AG09309 (cell line): Measurements from ENCODE around the gene PRKCH.

Experiments
- DNase-seq: peaks from one replicate; pipeline ENCODE4 v3.0.0-alpha.2; 2010; ENCODE audit warnings: low read depth
- H3K4me3 ChIP-seq: 2 replicates; pipeline ENCODE4 v1.5.1; 2011; ENCODE audit warnings: mild to moderate bottlenecking, low read depth, low read length, moderate library complexity; ENCODE audit not compliant: control insufficient read depth
- TF ChIP-seq, protein P1 (sequence below): IDR thresholded peaks from 2 replicates; pipeline ENCODE4 v1.5.1; 2011; ENCODE audit warnings: mild to moderate bottlenecking, low read depth, low read length, inconsistent platforms; ENCODE audit not compliant: insufficient read depth, control insufficient read depth; ENCODE audit errors: missing control alignments

The PRKCH gene

GRCh38 chr14:61325166-61325565 lies 3.8 kb downstream of the PRKCH start:
- TF ChIP-seq, protein P1, sequence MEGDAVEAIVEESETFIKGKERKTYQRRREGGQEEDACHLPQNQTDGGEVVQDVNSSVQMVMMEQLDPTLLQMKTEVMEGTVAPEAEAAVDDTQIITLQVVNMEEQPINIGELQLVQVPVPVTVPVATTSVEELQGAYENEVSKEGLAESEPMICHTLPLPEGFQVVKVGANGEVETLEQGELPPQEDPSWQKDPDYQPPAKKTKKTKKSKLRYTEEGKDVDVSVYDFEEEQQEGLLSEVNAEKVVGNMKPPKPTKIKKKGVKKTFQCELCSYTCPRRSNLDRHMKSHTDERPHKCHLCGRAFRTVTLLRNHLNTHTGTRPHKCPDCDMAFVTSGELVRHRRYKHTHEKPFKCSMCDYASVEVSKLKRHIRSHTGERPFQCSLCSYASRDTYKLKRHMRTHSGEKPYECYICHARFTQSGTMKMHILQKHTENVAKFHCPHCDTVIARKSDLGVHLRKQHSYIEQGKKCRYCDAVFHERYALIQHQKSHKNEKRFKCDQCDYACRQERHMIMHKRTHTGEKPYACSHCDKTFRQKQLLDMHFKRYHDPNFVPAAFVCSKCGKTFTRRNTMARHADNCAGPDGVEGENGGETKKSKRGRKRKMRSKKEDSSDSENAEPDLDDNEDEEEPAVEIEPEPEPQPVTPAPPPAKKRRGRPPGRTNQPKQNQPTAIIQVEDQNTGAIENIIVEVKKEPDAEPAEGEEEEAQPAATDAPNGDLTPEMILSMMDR: no peak
- no peak overlapping the region for H3K4me3 ChIP-seq
- DNase-seq: no peak

- DNase-seq: no peak
- TF ChIP-seq, protein P1: no peak
- H3K4me3 ChIP-seq: no peak overlapping the region
Observed at GRCh38 chr14:61326146-61326545, 4.8 kb downstream of the PRKCH start.

DNA sequence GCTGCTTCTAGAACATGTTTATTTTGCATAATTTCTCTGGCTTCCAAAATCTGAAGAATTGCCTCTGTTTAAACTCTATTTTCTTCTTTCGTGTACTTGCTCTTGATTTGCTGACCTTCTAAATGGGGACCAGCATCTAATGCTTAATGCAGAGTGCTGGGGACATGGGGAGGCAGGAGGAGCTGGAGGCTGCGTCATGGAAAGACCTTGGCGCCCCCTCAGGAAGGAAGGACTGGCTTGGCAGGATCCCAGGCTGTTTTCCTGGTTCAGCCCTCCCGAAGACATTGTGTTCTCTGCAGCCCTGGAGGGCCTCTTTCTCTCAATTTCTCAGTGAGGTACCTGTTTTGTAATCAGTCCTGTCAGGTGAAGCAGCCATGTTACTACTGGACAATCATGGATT lies 5.5 kb downstream of the PRKCH start:
- no peak overlapping the region for H3K4me3 ChIP-seq
- TF ChIP-seq, protein P1: no peak
- no peak for DNase-seq

- TF ChIP-seq, protein P1: no peak
- no peak overlapping the region for H3K4me3 ChIP-seq
- no peak for DNase-seq
Observed at GRCh38 chr14:61328626-61329262, 7.4 kb downstream of the PRKCH start.

GRCh38 chr14:61329478-61330051 lies 8.2 kb downstream of the PRKCH start:
- no peak for DNase-seq
- no peak overlapping the region for H3K4me3 ChIP-seq

DNA sequence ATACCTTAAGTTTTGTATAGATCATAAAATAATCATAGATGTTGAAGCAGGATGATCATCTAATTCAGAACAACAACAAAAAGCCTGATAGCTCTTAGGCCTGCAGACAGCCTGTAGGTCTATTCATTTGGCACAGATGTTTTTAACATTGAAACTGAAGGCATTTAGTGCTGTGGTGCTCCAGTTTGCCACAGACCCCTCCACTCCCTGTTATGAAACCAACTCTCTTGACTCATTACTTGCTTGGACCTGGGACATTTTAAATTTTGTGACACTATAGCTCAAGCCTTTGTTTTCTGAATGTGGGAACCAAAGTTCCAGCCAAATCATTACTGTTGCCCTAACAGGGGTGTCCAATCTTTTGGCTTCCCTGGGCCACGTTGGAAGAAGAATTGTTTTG lies 9.1 kb downstream of the PRKCH start:
- H3K4me3 ChIP-seq: no peak overlapping the region
- no peak for DNase-seq
- TF ChIP-seq, protein P1: no peak

More at GRCh38 chr14:61329478-61330051, 8.2 kb downstream of the PRKCH start:
- TF ChIP-seq, protein P1: no peak
